Large intestine (tissue), 3 donors: ENCODE results near the gene CD74. TPM values are rescaled to one million over a fixed set of nuclear protein-coding genes. Genes with fewer than 3 reads are reported as not detected.

Experiments used
- DNase-seq, 2 donors: peaks; one replicate each; pipeline versions ENCODE4 v3.0.0 to v3.0.0-alpha.2; 2013
- H3K27ac ChIP-seq: one replicate; pipeline ENCODE4 v1.5.1; 2013; ENCODE audit warnings: low read length
- H3K27me3 ChIP-seq: 2 replicates; pipeline ENCODE4 v1.6.1; 2013; ENCODE audit warnings: low read length; ENCODE audit not compliant: control insufficient read depth, insufficient read depth
- H3K36me3 ChIP-seq: 2 replicates; pipeline ENCODE4 v1.6.1; 2013; ENCODE audit warnings: low read length; ENCODE audit not compliant: control insufficient read depth, insufficient read depth
- H3K4me1 ChIP-seq: one replicate; pipeline ENCODE4 v1.6.1; 2013; ENCODE audit warnings: low read length; ENCODE audit not compliant: control insufficient read depth, insufficient read depth
- H3K4me3 ChIP-seq: one replicate; pipeline ENCODE4 v1.5.1; 2013; ENCODE audit warnings: low read length
- H3K9me3 ChIP-seq: one replicate; pipeline ENCODE4 v1.6.1; 2013; ENCODE audit warnings: mild to moderate bottlenecking, low read depth, low read length, moderate library complexity; ENCODE audit not compliant: control insufficient read depth
- WGBS: methylation state at CpG from one replicate; pipeline ENCODE4 v1.1.5; 2013; ENCODE audit warnings: low lambda C conversion rate; ENCODE audit not compliant: insufficient coverage; 5-methylcytosine and 5-hydroxymethylcytosine counted together
- polyA plus RNA-seq: library from polyadenylated mRNA; unstranded; fragments of 120-200 nt; gene quantifications from one replicate; pipeline ENCODE4 v1.2.1, GENCODE V29; 2013

CD74 gene
- polyA plus RNA-seq, 1 donor = 742 TPM

GRCh38 chr5:150398722-150399523 lies 13.8 kb downstream of the CD74 start:
- no peak for DNase-seq

DNA sequence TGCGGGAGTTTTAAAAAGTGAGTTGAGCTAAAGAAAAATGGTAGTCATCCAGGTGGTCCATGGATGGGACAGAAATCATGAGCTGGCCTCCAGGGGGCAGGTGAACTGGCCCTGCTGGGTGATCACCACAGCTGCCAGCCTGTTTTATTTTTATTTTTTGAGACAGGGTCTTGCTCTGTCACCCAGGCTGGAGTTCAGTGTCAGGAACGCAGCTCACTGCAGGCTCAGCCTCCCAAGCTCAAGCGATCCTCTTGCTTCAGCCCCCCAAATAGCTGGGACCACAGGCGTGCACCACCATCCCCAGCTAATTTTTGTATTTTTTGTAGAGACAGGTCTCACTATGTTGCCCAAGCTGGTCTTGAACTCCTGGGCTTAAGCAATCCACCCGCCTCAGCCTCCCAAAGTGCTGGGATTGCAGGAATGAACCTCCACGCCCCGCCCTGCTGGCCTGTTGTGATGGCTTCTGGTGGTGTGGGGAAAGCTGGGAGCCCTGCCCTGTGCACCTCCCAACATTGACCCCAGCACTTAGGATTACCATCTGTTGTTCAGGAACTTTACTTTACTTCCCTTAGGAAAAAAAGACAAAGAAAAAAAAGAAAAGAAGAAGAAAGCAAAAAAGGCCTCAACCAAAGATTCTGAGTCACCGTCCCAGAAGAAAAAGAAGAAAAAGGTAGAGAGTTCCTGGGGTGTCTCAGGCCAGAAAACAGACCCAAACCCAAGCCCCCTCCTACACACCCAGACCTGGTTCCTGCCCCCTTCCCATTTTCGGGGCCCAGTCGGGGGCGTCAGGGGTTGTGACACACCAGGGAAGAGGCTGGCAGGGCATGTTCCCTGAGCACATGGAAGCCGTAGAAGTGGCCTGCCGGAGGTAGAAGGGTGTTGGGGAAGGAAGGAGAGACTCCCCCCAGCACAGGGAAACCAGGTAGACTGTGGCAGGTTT lies 14.7 kb downstream of the CD74 start:
- Histone ChIP-seq H3K4me1 (no peaks in the 10 kb centered on the region), H3K9me3 (no peaks in the 10 kb centered on the region), H3K36me3 (peaks cover 91% of the 10 kb centered on the region), H3K27ac (no peak overlapping the region), H3K27me3 (no peaks in the 10 kb centered on the region), H3K4me3 (no peak overlapping the region)
- WGBS = 100% methylated on average over 2 of the region's 13 CpGs
- no peak for DNase-seq

More at GRCh38 chr5:150398722-150399523, 13.8 kb downstream of the CD74 start:
- H3K4me1 ChIP-seq = no peaks in the 10 kb centered on the region
- no peak overlapping the region for H3K4me3 ChIP-seq
- H3K9me3 ChIP-seq = no peaks in the 10 kb centered on the region
- H3K36me3 ChIP-seq = peaks cover 86% of the 10 kb centered on the region
- no peak overlapping the region for H3K27ac ChIP-seq
- no peaks in the 10 kb centered on the region for H3K27me3 ChIP-seq
- WGBS = no CpG with 5 or more reads among the region's 12 CpGs

DNA sequence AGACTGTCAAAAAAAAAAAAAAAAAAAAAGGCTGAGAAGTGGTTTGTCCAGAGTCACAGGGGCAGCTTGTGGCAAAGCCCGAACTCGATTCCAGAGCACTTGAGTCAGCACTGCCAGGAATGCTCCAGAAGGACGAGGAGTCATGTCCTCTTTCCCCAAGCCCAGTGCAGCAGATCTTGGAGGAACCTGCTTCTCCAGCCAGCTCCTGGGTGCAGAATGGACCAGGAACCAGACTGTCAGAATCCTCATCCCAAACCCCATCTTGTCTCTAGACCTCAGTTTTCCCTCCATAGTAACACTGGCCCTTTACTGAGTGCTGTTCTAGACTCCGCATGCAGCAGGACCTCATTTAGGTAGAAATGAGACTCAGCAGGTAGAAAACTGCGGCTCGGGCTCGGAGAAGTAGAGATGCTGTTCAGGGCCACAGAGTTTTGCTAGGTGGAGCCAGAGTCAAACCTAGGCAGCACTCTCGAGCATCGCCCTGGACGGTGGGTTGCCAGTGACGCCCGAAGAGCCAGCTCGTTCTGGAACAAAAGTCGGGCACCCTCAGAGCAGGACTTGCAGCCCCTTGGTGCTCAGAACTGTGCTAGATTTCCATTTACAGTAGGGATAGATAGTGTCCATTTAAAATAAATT lies 15.4 kb downstream of the CD74 start:
- Histone ChIP-seq H3K4me3 (no peak overlapping the region), H3K36me3 (peaks cover 91% of the 10 kb centered on the region), H3K9me3 (no peaks in the 10 kb centered on the region), H3K4me1 (no peaks in the 10 kb centered on the region), H3K27ac (no peak overlapping the region), H3K27me3 (no peaks in the 10 kb centered on the region)
- DNase-seq = no peak
- WGBS = no CpG with 5 or more reads among the region's 14 CpGs

DNA sequence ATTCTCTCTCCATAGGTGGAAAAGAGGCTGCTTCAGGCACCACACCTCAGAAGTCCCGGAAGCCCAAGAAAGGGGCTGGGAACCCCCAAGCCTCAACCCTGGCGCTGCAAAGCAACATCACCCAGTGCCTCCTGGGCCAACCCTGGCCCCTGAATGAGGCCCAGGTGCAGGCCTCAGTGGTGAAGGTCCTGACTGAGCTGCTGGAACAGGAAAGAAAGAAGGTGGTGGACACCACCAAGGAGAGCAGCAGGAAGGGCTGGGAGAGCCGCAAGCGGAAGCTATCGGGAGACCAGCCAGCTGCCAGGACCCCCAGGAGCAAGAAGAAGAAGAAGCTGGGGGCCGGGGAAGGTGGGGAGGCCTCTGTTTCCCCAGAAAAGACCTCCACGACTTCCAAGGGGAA lies 16.4 kb downstream of the CD74 start:
- Histone ChIP-seq H3K4me1 (no peaks in the 10 kb centered on the region), H3K9me3 (no peaks in the 10 kb centered on the region), H3K36me3 (peaks cover 92% of the 10 kb centered on the region), H3K27ac (no peak overlapping the region), H3K27me3 (no peaks in the 10 kb centered on the region), H3K4me3 (no peak overlapping the region)
- 100% methylated on average over 4 of the region's 7 CpGs for WGBS
- DNase-seq = no peak

DNA sequence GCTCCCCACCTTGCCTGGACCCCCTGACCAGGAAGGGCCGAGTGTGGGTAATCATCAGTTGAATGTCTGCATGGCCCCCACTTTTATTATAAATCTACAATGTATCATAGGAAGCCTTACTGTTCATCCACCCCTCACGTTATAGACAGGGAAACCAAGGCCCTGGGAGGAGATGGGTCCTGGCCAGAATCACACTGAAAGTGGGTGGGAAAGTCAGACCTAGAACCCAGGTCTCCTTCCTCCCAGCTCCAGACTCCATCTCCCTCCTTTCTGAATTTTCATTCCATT lies 17.1 kb downstream of the CD74 start:
- WGBS = no CpG with 5 or more reads among the region's 2 CpGs
- H3K27ac ChIP-seq = no peak overlapping the region
- DNase-seq = no peak
- H3K4me1 ChIP-seq = no peaks in the 10 kb centered on the region
- no peak overlapping the region for H3K4me3 ChIP-seq
- no peaks in the 10 kb centered on the region for H3K9me3 ChIP-seq
- no peaks in the 10 kb centered on the region for H3K27me3 ChIP-seq
- peaks cover 92% of the 10 kb centered on the region for H3K36me3 ChIP-seq

DNA sequence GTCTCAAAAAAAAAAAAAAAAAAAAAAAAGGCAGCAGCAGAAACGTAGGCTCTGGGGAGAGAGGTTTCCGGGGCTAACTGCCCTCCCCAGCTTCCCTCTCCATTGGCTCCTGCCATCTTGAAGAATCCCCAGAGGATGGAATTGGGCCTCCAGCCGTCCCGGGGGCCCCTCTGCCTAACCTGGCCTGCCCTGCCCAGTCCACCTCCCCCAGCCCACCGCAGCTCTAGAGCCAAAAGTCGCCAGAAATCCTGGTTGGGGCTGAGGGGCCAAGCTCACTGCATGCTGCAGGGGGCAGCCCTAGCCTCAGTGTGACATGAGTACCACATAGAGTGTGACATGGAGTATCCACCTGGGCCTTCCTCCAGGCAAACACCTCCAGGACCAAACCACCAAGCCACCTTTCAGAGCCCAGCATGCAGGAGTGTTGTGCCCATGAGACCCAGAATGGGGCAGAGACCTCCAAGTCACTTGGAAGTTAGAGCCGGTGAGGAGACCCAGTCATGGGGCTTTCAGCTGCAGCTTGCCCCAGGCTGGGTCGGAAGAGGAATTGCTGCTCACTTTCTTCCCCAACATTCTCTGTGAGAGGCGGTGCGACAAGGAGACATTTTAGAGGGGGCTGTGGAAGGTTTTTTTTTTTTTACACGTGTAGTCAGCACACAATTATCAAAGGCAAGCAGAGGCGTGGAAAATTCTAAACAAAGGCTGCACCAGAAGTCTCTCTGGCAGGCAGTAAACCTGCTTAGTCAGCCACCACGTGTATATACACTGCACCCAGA lies 17.6 kb downstream of the CD74 start:
- whole genome bisulfite sequencing = no CpG with 5 or more reads among the region's 13 CpGs
- no peak for DNase-seq
- Histone ChIP-seq H3K27ac (no peak overlapping the region), H3K36me3 (peaks cover 90% of the 10 kb centered on the region), H3K27me3 (no peaks in the 10 kb centered on the region), H3K4me3 (no peak overlapping the region), H3K9me3 (no peaks in the 10 kb centered on the region), H3K4me1 (no peaks in the 10 kb centered on the region)

GRCh38 chr5:150394131-150394530 lies 18.6 kb downstream of the CD74 start:
- Histone ChIP-seq H3K36me3 (peaks cover 88% of the 10 kb centered on the region), H3K4me1 (no peaks in the 10 kb centered on the region), H3K9me3 (no peaks in the 10 kb centered on the region), H3K27me3 (no peaks in the 10 kb centered on the region), H3K27ac (no peak overlapping the region), H3K4me3 (no peak overlapping the region)
- DNase-seq = no peak
- no CpG with 5 or more reads among the region's 3 CpGs for WGBS

- Histone ChIP-seq H3K36me3 (peaks cover 82% of the 10 kb centered on the region), H3K4me3 (no peak overlapping the region), H3K9me3 (no peaks in the 10 kb centered on the region), H3K27ac (no peak overlapping the region), H3K4me1 (no peaks in the 10 kb centered on the region), H3K27me3 (no peaks in the 10 kb centered on the region)
- no CpG with 5 or more reads among the region's 3 CpGs for WGBS
- DNase-seq = no peak
These were observed 19.5 kb downstream of the CD74 start for GRCh38 chr5:150393096-150393645.

DNA sequence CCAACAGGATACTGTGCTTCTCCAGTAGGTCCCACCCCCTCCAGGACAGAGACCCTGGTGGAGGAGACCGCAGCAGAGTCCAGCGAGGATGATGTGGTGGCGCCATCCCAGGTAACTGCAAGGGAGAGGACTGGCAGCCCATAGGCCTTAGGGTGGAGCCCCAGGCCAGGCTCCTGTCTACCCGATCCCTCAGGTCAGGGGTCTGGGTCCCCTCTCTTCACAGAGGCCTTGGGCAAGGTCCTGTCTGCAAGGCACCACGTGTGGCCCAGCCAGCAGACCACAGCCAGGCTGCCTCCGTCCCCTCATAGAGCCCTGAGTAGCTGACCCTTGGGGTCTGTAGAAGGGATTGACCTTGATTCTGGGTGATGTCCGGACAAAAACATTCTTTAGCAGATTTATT lies 20.0 kb downstream of the CD74 start:
- Histone ChIP-seq H3K4me3 (no peak overlapping the region), H3K9me3 (no peaks in the 10 kb centered on the region), H3K27ac (no peak overlapping the region), H3K36me3 (peaks cover 82% of the 10 kb centered on the region), H3K27me3 (no peaks in the 10 kb centered on the region), H3K4me1 (no peaks in the 10 kb centered on the region)
- no peak for DNase-seq
- no CpG with 5 or more reads among the region's 7 CpGs for WGBS
